Keratinocyte (primary cell): ENCODE results near the gene CHD2. TPM values are rescaled to one million over a fixed set of nuclear protein-coding genes. Genes with fewer than 3 reads are reported as not detected.

Experiments
- DNase-seq: peaks from one replicate; pipeline ENCODE4 v3.0.0-alpha.2; 2011; ENCODE audit warnings: low read depth, missing footprints, low spot score
- FAIRE-seq: peaks from 2 replicates; lab custom pipeline; 2011; peaks lifted over from hg19 to GRCh38; lab: Jason Lieb, UNC
- H2AFZ ChIP-seq: 2 replicates; pipeline ENCODE4 v1.6.0; 2012; ENCODE audit warnings: low read length, control low read depth, inconsistent platforms; ENCODE audit not compliant: control insufficient read depth
- H3K27ac ChIP-seq: 2 replicates; pipeline ENCODE4 v1.5.1; 2011; ENCODE audit warnings: low read length; ENCODE audit not compliant: control insufficient read depth, insufficient read depth
- H3K27me3 ChIP-seq: 3 replicates; pipeline ENCODE4 v1.6.0; 2011; ENCODE audit warnings: low read length; ENCODE audit not compliant: control insufficient read depth, insufficient read depth; ENCODE audit errors: extremely low read depth
- H3K36me3 ChIP-seq, 2 experiments: 2 replicates in 1 of 2; 3 replicates in 1 of 2; pipeline ENCODE4 v1.5.1; 2011; ENCODE audit warnings: low read length in 2 of 2, mild to moderate bottlenecking in 1 of 2; ENCODE audit not compliant: control insufficient read depth in 2 of 2, insufficient read depth in 2 of 2; ENCODE audit errors: extremely low read depth in 1 of 2
- H3K4me1 ChIP-seq: 3 replicates; pipeline ENCODE4 v1.5.1; 2011; ENCODE audit warnings: low read length; ENCODE audit not compliant: control insufficient read depth, insufficient read depth; ENCODE audit errors: extremely low read depth
- H3K4me2 ChIP-seq: 3 replicates; pipeline ENCODE4 v1.6.0; 2011; ENCODE audit warnings: low read depth, low read length; ENCODE audit not compliant: control insufficient read depth, insufficient read depth; ENCODE audit errors: extremely low read depth
- H3K4me3 ChIP-seq, 3 experiments: fragments of 200-600 bp in 1 of 3; sonication (generic) in 1 of 3; 2 replicates in 2 of 3; 3 replicates in 1 of 3; pipeline ENCODE4 v1.5.1; 2011 to 2016; ENCODE audit warnings: low read length in 3 of 3, mild to moderate bottlenecking in 3 of 3, control low read depth in 2 of 3, inconsistent platforms in 1 of 3, low read depth in 1 of 3, mixed read lengths in 1 of 3, mixed run types in 1 of 3, moderate library complexity in 1 of 3; ENCODE audit not compliant: control insufficient read depth in 2 of 3, insufficient read depth in 2 of 3; ENCODE audit errors: extremely low read depth in 1 of 3
- H3K79me2 ChIP-seq: 2 replicates; pipeline ENCODE4 v1.6.0; 2012; ENCODE audit warnings: low read length; ENCODE audit not compliant: control insufficient read depth, insufficient read depth
- H3K9ac ChIP-seq: 3 replicates; pipeline ENCODE4 v1.6.0; 2011; ENCODE audit warnings: low read length; ENCODE audit not compliant: control insufficient read depth, insufficient read depth; ENCODE audit errors: extremely low read depth
- H3K9me1 ChIP-seq: 3 replicates; pipeline ENCODE4 v1.6.0; 2011; ENCODE audit warnings: low read length; ENCODE audit not compliant: control insufficient read depth, insufficient read depth; ENCODE audit errors: extremely low read depth
- H3K9me3 ChIP-seq: 2 replicates; pipeline ENCODE4 v1.5.1; 2012; ENCODE audit warnings: low read depth, low read length; ENCODE audit not compliant: control insufficient read depth
- H4K20me1 ChIP-seq: 3 replicates; pipeline ENCODE4 v1.6.0; 2011; ENCODE audit warnings: low read length; ENCODE audit not compliant: control insufficient read depth, insufficient read depth; ENCODE audit errors: extremely low read depth
- EZH2 ChIP-seq: IDR thresholded peaks from one replicate; pipeline ENCODE4 v1.6.1; 2012; ENCODE audit warnings: inconsistent platforms, mild to moderate bottlenecking, low read length, moderate library complexity
- dilution Hi-C: fragments of 300-500 bp; cut with MboI; formaldehyde crosslinking; loops from one replicate; pipeline ENCODE4 v1.7.0; 2020; ENCODE audit warnings: low sequenced_read_pairs; ENCODE audit not compliant: extremely low pct_ligation_motif_present
- polyA plus RNA-seq, 5 experiments: library from polyadenylated mRNA; depleted of rRNA in 3 of 5; stranded (reverse) in 3 of 5; stranded (forward) in 1 of 5; unstranded in 1 of 5; fragments of >200 nt; gene quantifications; 1 replicate in 1 of 5; 2 replicates in 3 of 5; 3 replicates in 1 of 5; pipeline versions ENCODE4 v1.2.1 to v1.2.3, GENCODE V29; 2011 to 2012; ENCODE audit warnings: missing spikeins in 2 of 5, low read depth in 1 of 5, low replicate concordance in 1 of 5
- TF ChIP-seq, protein P1 (sequence below), 3 experiments: IDR thresholded peaks in 1 of 3; conservative IDR thresholded peaks in 1 of 3; optimal IDR thresholded peaks in 1 of 3; 2 replicates in 2 of 3; 3 replicates in 1 of 3; pipeline versions ENCODE3 to v1.5.1; 2011; ENCODE audit warnings: low read length in 3 of 3, mild to moderate bottlenecking in 3 of 3, moderate library complexity in 2 of 3, control low read depth in 1 of 3, inconsistent platforms in 1 of 3; ENCODE audit not compliant: insufficient read depth in 2 of 3; ENCODE audit errors: extremely low read depth in 1 of 3

Gene CHD2
- polyA plus RNA-seq, 1 donor (not counting 4 experiments of a cell fraction or from before 2014, with no cell fraction given): 62.0 TPM

DNA sequence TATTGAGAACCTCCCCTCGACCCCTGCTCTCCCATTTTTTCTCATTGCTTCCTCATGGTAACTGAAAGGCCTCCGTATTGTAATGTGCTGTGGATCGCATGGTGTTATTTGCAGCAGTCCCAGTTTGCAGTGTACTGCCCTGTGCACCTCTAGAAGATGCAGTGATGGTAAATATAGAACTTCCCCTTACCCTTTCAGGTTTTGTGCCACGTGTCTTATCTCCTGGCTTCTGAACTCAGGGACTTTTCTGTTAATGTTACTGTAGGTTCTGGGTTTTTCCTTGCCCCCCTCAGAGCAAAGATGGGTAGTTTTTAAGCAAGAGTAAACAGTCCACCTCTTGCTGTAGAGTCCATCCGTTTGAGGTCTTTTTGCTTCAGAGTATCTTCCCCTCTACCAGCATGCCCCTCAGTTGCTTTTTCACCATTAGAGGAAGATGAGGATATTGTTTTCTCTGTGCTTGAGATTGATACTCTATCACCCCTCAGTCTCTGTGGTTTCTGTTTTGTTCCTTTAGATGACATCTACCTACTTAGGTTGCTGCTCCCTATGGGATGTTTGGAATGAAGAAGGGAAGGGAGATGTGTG, 22.4 kb downstream of the CHD2 start:
- peak overlapping the region; percentile 71 for H3K9ac ChIP-seq
- dilution Hi-C loops: loop anchor here (25.0 kb wide), 1 partner anchor 110 kb away; no protein-coding TSS in a partner anchor
- H3K79me2 ChIP-seq: peaks cover 93% of the 10 kb centered on the region
- DNase-seq (no peak), FAIRE-seq (no peak)
- no peaks in the 10 kb centered on the region for H3K9me3 ChIP-seq
- peak overlapping the region; percentile 88 for H3K4me2 ChIP-seq
- H3K9me1 ChIP-seq: peaks cover 5% of the 10 kb centered on the region
- H3K27me3 ChIP-seq: no peaks in the 10 kb centered on the region
- H3K36me3 ChIP-seq: peaks cover 26 to 44% of the 10 kb centered on the region in 2 experiments
- peaks cover 37% of the 10 kb centered on the region for H3K4me1 ChIP-seq
- no peak overlapping the region for H3K4me3 ChIP-seq
- H3K27ac ChIP-seq: peak overlapping the region; percentile 95
- TF ChIP-seq EZH2: no peak
- peaks cover 6% of the 10 kb centered on the region for H4K20me1 ChIP-seq
- no peak overlapping the region for H2AFZ ChIP-seq

DNA sequence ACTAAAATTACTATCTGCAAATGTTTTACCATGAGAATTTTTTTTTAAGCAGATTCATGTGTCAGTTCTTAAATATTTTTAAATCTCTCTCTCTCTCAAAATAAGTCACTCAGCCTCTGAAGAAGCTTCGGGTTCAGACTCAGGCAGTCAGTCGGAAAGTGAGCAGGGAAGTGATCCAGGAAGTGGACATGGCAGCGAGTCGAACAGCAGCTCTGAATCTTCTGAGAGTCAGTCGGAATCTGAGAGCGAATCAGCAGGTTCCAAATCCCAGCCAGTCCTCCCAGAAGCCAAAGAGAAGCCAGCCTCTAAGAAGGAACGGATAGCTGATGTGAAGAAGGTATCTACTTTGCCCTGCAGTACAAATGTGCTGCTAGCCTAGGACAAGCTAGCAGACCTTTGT, 24.1 kb downstream of the CHD2 start:
- no peak overlapping the region for H3K9ac ChIP-seq
- no peak overlapping the region for H3K27ac ChIP-seq
- peaks cover 5% of the 10 kb centered on the region for H3K9me1 ChIP-seq
- H3K4me3 ChIP-seq: no peak overlapping the region
- FAIRE-seq (no peak), DNase-seq (no peak)
- TF ChIP-seq, protein P1, sequence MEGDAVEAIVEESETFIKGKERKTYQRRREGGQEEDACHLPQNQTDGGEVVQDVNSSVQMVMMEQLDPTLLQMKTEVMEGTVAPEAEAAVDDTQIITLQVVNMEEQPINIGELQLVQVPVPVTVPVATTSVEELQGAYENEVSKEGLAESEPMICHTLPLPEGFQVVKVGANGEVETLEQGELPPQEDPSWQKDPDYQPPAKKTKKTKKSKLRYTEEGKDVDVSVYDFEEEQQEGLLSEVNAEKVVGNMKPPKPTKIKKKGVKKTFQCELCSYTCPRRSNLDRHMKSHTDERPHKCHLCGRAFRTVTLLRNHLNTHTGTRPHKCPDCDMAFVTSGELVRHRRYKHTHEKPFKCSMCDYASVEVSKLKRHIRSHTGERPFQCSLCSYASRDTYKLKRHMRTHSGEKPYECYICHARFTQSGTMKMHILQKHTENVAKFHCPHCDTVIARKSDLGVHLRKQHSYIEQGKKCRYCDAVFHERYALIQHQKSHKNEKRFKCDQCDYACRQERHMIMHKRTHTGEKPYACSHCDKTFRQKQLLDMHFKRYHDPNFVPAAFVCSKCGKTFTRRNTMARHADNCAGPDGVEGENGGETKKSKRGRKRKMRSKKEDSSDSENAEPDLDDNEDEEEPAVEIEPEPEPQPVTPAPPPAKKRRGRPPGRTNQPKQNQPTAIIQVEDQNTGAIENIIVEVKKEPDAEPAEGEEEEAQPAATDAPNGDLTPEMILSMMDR (optimal IDR thresholded peaks at IDR 0.05 in 1 of 3, IDR thresholded peaks at IDR 0.05 in 1 of 3, conservative IDR thresholded peaks at IDR 0.05 in 1 of 3; ENCODE audit: extremely low read depth in 1 of 3, insufficient read depth in 2 of 3, low read length in 3 of 3): no peak
- TF ChIP-seq EZH2: no peak
- H3K4me1 ChIP-seq: peaks cover 31% of the 10 kb centered on the region
- H4K20me1 ChIP-seq: peaks cover 6% of the 10 kb centered on the region
- no peak overlapping the region for H3K4me2 ChIP-seq
- H2AFZ ChIP-seq: no peak overlapping the region
- dilution Hi-C loops: loop anchor here (25.0 kb wide), 1 partner anchor 112 kb away; no protein-coding TSS in a partner anchor
- H3K36me3 ChIP-seq: peaks cover 32 to 57% of the 10 kb centered on the region in 2 experiments
- no peaks in the 10 kb centered on the region for H3K9me3 ChIP-seq
- no peaks in the 10 kb centered on the region for H3K27me3 ChIP-seq
- H3K79me2 ChIP-seq: peaks cover 95% of the 10 kb centered on the region

DNA sequence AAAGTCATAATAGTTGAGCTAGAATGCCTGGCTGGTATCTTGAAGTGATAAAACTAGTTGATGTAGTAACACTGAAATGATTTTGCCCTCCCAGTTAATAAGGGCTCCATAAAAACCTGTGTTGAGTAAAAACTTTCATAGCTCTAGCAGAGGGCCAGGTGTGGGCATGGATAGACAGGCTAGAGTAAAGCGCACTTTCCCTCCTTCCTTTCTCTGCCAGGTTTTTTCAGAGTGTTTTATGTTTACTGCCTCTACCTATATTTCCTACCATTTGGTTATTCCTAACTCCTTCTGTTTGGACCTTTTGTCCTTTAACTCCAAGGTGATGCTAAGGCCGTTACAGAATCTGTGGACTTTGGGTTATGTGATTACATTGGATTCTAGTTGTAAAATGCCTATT, 25.3 kb downstream of the CHD2 start:
- H3K4me3 ChIP-seq: no peak overlapping the region
- TF ChIP-seq EZH2: no peak
- TF ChIP-seq, protein P1 (optimal IDR thresholded peaks at IDR 0.05 in 1 of 3, IDR thresholded peaks at IDR 0.05 in 1 of 3, conservative IDR thresholded peaks at IDR 0.05 in 1 of 3; ENCODE audit: extremely low read depth in 1 of 3, insufficient read depth in 2 of 3, low read length in 3 of 3): no peak
- FAIRE-seq (no peak), DNase-seq (no peak)
- no peaks in the 10 kb centered on the region for H3K9me3 ChIP-seq
- H3K27me3 ChIP-seq: no peaks in the 10 kb centered on the region
- H3K27ac ChIP-seq: no peak overlapping the region
- H3K36me3 ChIP-seq: peaks cover 36 to 61% of the 10 kb centered on the region in 2 experiments
- no peak overlapping the region for H3K4me2 ChIP-seq
- peaks cover 89% of the 10 kb centered on the region for H3K79me2 ChIP-seq
- dilution Hi-C loops: no loop called here
- peaks cover 5% of the 10 kb centered on the region for H3K9me1 ChIP-seq
- peaks cover 11% of the 10 kb centered on the region for H4K20me1 ChIP-seq
- H3K4me1 ChIP-seq: peaks cover 32% of the 10 kb centered on the region
- H2AFZ ChIP-seq: no peak overlapping the region
- no peak overlapping the region for H3K9ac ChIP-seq
